Left colon (tissue), 2 donors: ENCODE results near the gene RAB39B. TPM values are rescaled to one million over a fixed set of nuclear protein-coding genes. Genes with fewer than 3 reads are reported as not detected.
A peak's percentile ranks its signal among the peaks of the same experiment; 100 is the strongest.
"Not testable (repeated sequence)": the region's sequence is repeated elsewhere in the genome, so short reads cannot be mapped to it uniquely, and the experiment has no call there.

Source experiments
- ATAC-seq: fragments of 200-7000 bp; cut with Tn5 transposase; one replicate; pipeline ENCODE4 v1.9.1; 2020; ENCODE audit warnings: mild to moderate bottlenecking, moderate library complexity
- DNase-seq, 2 donors: peaks; one replicate each; pipeline ENCODE4 v3.0.0-alpha.2; 2020
- intact Hi-C, 2 donors: fragments of 100-400 bp; cut with DNase I in 1 of 2; cut with micrococcal nuclease in 1 of 2; formaldehyde crosslinking; loops; one replicate each; pipeline versions ENCODE4 v1.11.2 to v1.14.0; 2022; cut with DNase I, micrococcal nuclease
- long read RNA-seq: library from polyadenylated mRNA; unstranded; transcript quantifications from one replicate; pipeline ENCODE4 v2.0.0, GENCODE V29; 2021
- total RNA-seq, 2 donors: library from RNA; stranded (reverse); fragmentation: NEBNext Ultra II Directional; extraction: Animal tissue kit (Norgen Biotek cat#: 25700); gene quantifications; one replicate each; pipeline ENCODE4 v1.2.1, GENCODE V29; 2021
- donor health status: DM: no; HTN: no; CAD: no.
- donor health status: DM: yes; HTN: yes; CAD: no.

RAB39B gene
- total RNA-seq = under 1 TPM; 0.09 to 0.56 TPM
- long read RNA-seq = 0 reads

DNA sequence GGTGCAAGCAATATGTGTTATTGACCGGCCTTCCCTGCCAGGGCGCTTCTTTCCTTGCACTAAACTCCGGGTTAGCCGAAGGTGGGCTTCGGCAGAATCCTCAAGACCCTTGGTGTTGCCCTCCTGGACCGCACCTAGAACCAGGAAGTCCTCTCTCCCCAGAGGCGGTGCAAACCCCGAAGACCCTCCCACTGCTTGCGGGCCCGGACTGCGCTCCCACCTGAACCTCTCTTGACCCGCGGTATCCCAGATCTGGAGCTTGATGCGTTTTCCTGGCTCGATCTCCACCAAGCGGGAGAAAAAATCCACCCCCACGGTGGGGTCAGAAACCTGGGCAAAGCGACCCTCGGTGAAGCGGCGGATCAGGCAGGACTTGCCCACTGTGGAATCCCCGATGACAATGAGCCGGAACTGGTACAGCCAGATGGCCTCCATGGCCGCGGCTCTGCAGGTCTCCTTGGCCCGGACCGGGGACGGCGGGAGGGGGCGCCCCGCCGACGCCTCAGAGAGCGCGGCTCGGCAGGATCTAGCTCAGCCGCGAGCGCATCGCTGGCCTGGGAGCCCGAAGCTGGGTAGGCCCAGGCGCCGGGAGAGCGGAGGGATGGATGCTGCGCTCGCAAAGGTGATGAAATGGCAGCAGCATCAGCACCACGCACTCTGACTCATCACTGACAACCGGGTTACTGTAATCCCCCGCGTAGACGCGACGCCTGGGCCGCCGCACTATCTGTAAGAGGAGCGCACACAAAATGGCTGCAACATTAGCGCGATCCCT is at the start of gene RAB39B:
TSS of gene RAB39B (minus strand) at position 638 of the 775 bp plus-strand sequence. CDS start at position 435, 203 bp downstream.
- intact Hi-C loops = no loop called here
- peak; percentile 68 for ATAC-seq
- peak; percentile 36 to 48 for DNase-seq

DNA sequence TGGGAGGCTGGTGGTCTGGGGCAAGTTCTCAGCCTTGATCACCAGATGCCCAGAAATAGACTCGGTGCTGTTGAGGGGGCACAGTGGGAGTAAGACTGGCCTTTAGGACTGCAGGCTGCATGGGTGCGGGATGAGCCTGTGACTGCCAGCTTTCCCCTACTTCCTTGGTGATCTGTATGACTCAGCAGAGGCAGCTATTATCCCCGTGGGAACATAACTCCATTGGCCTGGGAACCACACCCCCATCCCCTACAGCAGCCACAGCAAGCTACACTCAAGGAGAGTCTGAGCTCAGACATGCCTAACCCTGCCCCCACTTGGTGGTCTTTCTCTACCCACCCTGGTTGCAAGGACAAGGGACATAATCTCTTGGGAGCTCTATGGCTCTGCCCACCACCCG is 49.5 kb upstream of the RAB39B start:
- DNase-seq = no peak
- no peak for ATAC-seq
- intact Hi-C loops = no loop called here

- no peak for ATAC-seq
- intact Hi-C loops = no loop called here
- DNase-seq = no peak
Measured at GRCh38 chrX:155293771-155294170, 29.5 kb upstream of the RAB39B start.

- no peak for DNase-seq
- intact Hi-C loops = no loop called here
- no peak for ATAC-seq
Measured at GRCh38 chrX:155279873-155280272, 15.6 kb upstream of the RAB39B start.

- intact Hi-C loops = no loop called here
- ATAC-seq (no peak), DNase-seq (no peak)
Measured at GRCh38 chrX:155270969-155271368, 6.7 kb upstream of the RAB39B start.

DNA sequence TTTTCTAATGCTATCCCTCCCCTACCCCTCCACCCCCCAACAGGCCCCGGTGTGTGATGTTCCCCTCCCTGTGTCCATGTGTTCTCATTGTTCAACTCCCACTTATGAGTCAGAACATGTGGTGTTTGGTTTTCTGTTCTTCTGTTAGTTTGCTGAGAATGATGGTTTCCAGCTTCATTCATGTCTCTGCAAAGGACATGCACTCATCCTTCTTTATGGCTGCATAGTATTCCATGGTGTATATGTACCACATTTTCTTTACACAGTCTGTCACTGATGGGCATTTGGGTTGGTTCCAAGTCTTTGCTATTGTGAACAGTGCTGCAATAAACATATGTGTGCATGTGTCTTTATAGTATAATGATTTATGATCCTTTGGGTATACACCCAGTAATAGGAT is 3.7 kb upstream of the RAB39B start:
- DNase-seq, intact Hi-C loops, ATAC-seq: not testable (repeated sequence)

DNA sequence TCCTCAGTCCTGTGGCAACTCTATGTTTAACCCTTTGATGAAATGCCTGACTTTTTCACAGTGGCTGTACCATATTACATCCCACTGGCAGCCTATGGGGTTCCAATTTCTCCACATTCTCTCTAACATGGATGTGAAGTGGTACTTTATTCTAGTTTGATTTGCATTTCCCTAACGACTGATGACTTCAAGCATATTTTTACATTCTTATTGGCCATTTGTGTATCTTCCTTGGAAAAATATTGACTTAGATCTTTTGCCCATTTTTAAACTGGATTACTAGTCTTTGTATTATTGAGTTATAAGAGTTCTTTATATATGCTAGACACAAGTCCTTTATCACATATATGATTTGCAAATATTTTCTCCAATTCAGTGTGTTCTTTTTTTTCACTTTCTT is 2.1 kb upstream of the RAB39B start:
- DNase-seq (no peak), ATAC-seq (no peak)
- intact Hi-C loops = no loop called here

- intact Hi-C loops = no loop called here
- ATAC-seq (no peak), DNase-seq (no peak)
Measured at GRCh38 chrX:155262970-155263754, 1.1 kb downstream of the RAB39B start.

GRCh38 chrX:155259752-155260151 is 4.5 kb downstream of the RAB39B start:
- ATAC-seq = no peak
- intact Hi-C loops = no loop called here
- no peak for DNase-seq

- DNase-seq (no peak), ATAC-seq (no peak)
- intact Hi-C loops = no loop called here
Measured at GRCh38 chrX:155251391-155251790, 12.9 kb downstream of the RAB39B start.

GRCh38 chrX:155247497-155247896 is 16.8 kb downstream of the RAB39B start:
- intact Hi-C loops = no loop called here

GRCh38 chrX:155246748-155247147 is 17.5 kb downstream of the RAB39B start:
- intact Hi-C loops = no loop called here
- DNase-seq (no peak), ATAC-seq (no peak)

More at GRCh38 chrX:155247497-155247896, 16.8 kb downstream of the RAB39B start:
- ATAC-seq = no peak
- no peak for DNase-seq

DNA sequence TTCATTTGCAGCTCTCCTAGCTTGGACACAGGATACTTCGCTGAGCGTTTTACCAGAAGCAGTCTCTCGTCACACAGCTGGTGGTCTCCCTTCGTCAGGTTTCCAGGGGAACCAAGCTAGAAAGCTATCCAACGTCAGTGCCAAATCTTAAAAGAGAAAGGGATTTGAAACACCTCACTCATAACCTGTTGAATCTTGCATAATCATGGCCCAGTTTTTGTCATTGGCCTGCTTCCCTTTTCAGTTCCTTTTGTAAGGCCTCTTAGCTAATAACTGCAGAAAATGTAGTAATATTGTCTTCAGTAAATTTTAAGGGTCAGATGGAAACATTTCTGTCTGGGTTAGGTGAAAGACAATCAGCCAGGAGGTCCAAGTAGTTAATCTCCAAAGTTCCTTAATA is 22.0 kb downstream of the RAB39B start:
- intact Hi-C loops = no loop called here
- no peak for ATAC-seq
- DNase-seq = no peak

GRCh38 chrX:155237719-155238118 is 26.6 kb downstream of the RAB39B start:
- no peak for ATAC-seq
- intact Hi-C loops = no loop called here

GRCh38 chrX:155235891-155236290 is 28.4 kb downstream of the RAB39B start:
- intact Hi-C loops = no loop called here
- DNase-seq (no peak), ATAC-seq (no peak)

More at GRCh38 chrX:155237719-155238118, 26.6 kb downstream of the RAB39B start:
- DNase-seq = no peak

GRCh38 chrX:155231163-155231562 is 33.1 kb downstream of the RAB39B start:
- DNase-seq = no peak

DNA sequence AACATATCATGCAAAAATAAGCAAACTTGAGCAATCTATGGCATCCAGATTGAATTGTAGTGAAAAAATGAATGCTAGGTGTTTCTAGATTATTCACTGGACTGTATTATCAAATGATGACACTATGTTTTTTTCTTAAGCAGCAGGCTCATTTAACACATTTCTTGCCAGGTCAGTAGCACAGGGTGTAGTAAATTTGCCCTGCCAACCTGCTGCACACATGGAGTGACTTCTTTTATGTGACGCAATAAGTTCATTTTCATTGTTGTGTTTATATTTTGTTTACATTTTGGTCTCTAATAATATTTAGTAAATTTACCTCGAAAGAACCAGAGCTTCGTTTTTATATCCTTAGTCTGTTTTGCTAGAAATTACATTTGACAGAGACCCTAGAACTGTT is 38.5 kb downstream of the RAB39B start:
- no peak for DNase-seq
- intact Hi-C loops = no loop called here
- no peak for ATAC-seq

More at GRCh38 chrX:155231163-155231562, 33.1 kb downstream of the RAB39B start:
- intact Hi-C loops = no loop called here
- ATAC-seq = no peak

DNA sequence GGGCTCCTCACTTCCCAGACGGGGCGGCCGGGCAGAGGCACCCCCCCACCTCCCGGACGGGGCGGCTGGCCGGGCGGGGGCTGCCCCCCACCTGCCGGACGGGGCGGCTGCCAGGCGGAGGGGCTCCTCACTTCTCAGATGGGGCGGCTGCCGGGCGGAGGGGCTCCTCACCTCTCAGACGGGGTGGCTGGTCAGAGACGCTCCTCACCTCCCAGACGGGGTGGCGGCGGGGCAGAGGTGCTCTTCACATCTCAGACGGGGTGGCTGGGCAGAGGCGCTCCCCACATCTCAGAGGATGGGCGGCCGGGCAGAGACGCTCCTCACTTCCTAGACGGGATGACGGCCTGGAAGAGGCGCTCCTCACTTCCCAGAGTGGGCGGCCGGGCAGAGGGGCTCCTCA is 40.5 kb downstream of the RAB39B start:
- DNase-seq, ATAC-seq: not testable (repeated sequence)

GRCh38 chrX:155221351-155221750 is 42.9 kb downstream of the RAB39B start:
- ATAC-seq = no peak
- intact Hi-C loops = no loop called here
- no peak for DNase-seq

More for the DNA sequence above, 40.5 kb downstream of the RAB39B start:
- intact Hi-C loops = not testable (repeated sequence)

DNA sequence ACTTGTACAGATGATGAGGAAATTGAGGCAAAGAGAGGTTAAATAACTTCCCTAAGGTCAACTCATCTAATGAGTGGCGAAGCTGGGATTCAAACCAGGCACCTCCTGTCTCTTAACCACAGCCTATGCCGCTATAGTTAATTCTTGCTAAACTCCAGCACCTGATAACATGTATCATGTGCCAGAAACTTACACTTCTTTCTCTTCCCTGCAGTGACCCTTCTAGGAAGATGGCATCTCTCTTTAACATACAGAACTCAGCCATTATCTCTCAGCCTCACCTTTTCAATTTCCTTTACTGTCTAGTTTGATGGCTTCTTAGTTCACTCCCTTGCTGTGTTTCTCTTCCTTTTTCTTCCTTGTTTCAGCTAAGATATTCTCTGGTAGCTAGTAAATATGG is 45.5 kb downstream of the RAB39B start:
- intact Hi-C loops = no loop called here
- no peak for ATAC-seq
- no peak for DNase-seq
